MCF 10A (cell line): ENCODE measurements around the gene PROK2. TPM values are rescaled to one million over a fixed set of nuclear protein-coding genes. Genes with fewer than 3 reads are reported as not detected.

Source experiments
- BruUV-seq: library from RNA; stranded (reverse); fragments of 400-500 nt; replicated peaks from 2 replicates; lab custom pipeline; 2021; lab: Mats Ljungman, UMichigan
- CTCF ChIA-PET: fragments of 300-600 bp; sonication (Branson Sonifier 250); formaldehyde crosslinking; extraction: SDS; loops from one replicate; lab custom pipeline; 2021; ENCODE audit warnings: antibody characterized with exemption, inconsistent platforms; lab: Yijun Ruan, JAX
- POLR2A ChIA-PET: fragments of 300-600, 350-650 bp; sonication (Branson Sonifier 250); formaldehyde crosslinking; extraction: SDS; loops from one replicate; lab custom pipeline; 2020; ENCODE audit warnings: antibody characterized with exemption, inconsistent platforms; lab: Yijun Ruan, JAX
- DNase-seq: peaks from one replicate; pipeline ENCODE4 v3.0.0-alpha.2; 2018; ENCODE audit not compliant: unreplicated experiment
- H3K27ac Mint-ChIP-seq: one replicate; pipeline ENCODE4 v1.8.0; 2022; ENCODE audit warnings: mild to moderate bottlenecking, low read depth, mixed read lengths; ENCODE audit not compliant: unreplicated experiment
- H3K27me3 Mint-ChIP-seq: one replicate; pipeline ENCODE4 v1.8.0; 2022; ENCODE audit warnings: mixed read lengths; ENCODE audit not compliant: insufficient read depth, unreplicated experiment
- H3K36me3 Mint-ChIP-seq: one replicate; pipeline ENCODE4 v1.8.0; 2022; ENCODE audit warnings: mild to moderate bottlenecking, moderate library complexity, mixed read lengths; ENCODE audit not compliant: insufficient read depth, unreplicated experiment
- H3K4me1 Mint-ChIP-seq: one replicate; pipeline ENCODE4 v1.8.0; 2022; ENCODE audit warnings: mixed read lengths; ENCODE audit not compliant: insufficient read depth, unreplicated experiment
- H3K4me3 Mint-ChIP-seq: one replicate; pipeline ENCODE4 v1.8.0; 2022; ENCODE audit warnings: mild to moderate bottlenecking, moderate library complexity, mixed read lengths; ENCODE audit not compliant: unreplicated experiment
- H3K9me3 Mint-ChIP-seq: one replicate; pipeline ENCODE4 v1.8.0; 2022; ENCODE audit warnings: mixed read lengths; ENCODE audit not compliant: unreplicated experiment
- CTCF ChIP-seq: fragments of 200-600 bp; IDR thresholded peaks from one replicate; pipeline ENCODE4 v1.8.0; 2022; ENCODE audit warnings: antibody characterized with exemption, mild to moderate bottlenecking; ENCODE audit not compliant: unreplicated experiment
- intact Hi-C: fragments of 100-400 bp; cut with micrococcal nuclease; formaldehyde crosslinking; loops from 2 replicates; pipeline ENCODE4 v1.14.1; 2022
- total RNA-seq: library from RNA; stranded (reverse); gene quantifications from 2 replicates; pipeline ENCODE4 v1.2.3, GENCODE V29; 2022

Gene PROK2
- total RNA-seq, 1 experiment from 2014 or later = not detected

- Mint-ChIP-seq H3K9me3 (no peaks in the 10 kb centered on the region), H3K4me3 (no peak overlapping the region), H3K27me3 (peaks cover 69% of the 10 kb centered on the region), H3K4me1 (no peaks in the 10 kb centered on the region), H3K36me3 (no peaks in the 10 kb centered on the region), H3K27ac (no peak overlapping the region)
- TF ChIP-seq CTCF = no peak
- ChIA-PET CTCF (no interaction called here), POLR2A (no interaction called here)
- no peak for DNase-seq
- no TSS peak for BruUV-seq
- intact Hi-C loops = no loop called here
Measured at GRCh38 chr3:71800023-71800422, 15.1 kb upstream of the PROK2 start.

GRCh38 chr3:71797455-71797854 is 12.5 kb upstream of the PROK2 start:
- no peak for TF ChIP-seq CTCF
- CTCF ChIA-PET = interaction anchor here (0.6 kb wide), 1 partner anchor 701 kb away, joined by 3 read pairs; no protein-coding TSS in a partner anchor
- no peaks in the 10 kb centered on the region for H3K4me1 Mint-ChIP-seq
- POLR2A ChIA-PET = no interaction called here
- peaks cover 75% of the 10 kb centered on the region for H3K27me3 Mint-ChIP-seq
- no TSS peak for BruUV-seq
- H3K36me3 Mint-ChIP-seq = no peaks in the 10 kb centered on the region
- H3K4me3 Mint-ChIP-seq = no peak overlapping the region
- DNase-seq = no peak
- no peaks in the 10 kb centered on the region for H3K9me3 Mint-ChIP-seq
- no peak overlapping the region for H3K27ac Mint-ChIP-seq
- intact Hi-C loops = no loop called here

- ChIA-PET POLR2A (interaction anchor here (0.8 kb wide), 1 partner anchor 19 kb away, joined by 3 read pairs; no protein-coding TSS in a partner anchor), CTCF (no interaction called here)
- H3K4me1 Mint-ChIP-seq = no peaks in the 10 kb centered on the region
- H3K27me3 Mint-ChIP-seq = peaks cover 63% of the 10 kb centered on the region
- no TSS peak for BruUV-seq
- no peak overlapping the region for H3K27ac Mint-ChIP-seq
- intact Hi-C loops = no loop called here
- no peaks in the 10 kb centered on the region for H3K9me3 Mint-ChIP-seq
- H3K36me3 Mint-ChIP-seq = no peaks in the 10 kb centered on the region
- DNase-seq = no peak
- H3K4me3 Mint-ChIP-seq = no peak overlapping the region
- TF ChIP-seq CTCF = no peak
Measured at GRCh38 chr3:71796290-71796689, 11.3 kb upstream of the PROK2 start.

- Mint-ChIP-seq H3K4me3 (no peak overlapping the region), H3K4me1 (no peaks in the 10 kb centered on the region), H3K36me3 (no peaks in the 10 kb centered on the region), H3K9me3 (no peaks in the 10 kb centered on the region), H3K27ac (no peak overlapping the region), H3K27me3 (peaks cover 44% of the 10 kb centered on the region)
- POLR2A ChIA-PET = interaction anchor here (1.2 kb wide), 1 partner anchor 17 kb away, joined by 3 read pairs; no protein-coding TSS in a partner anchor
- CTCF ChIA-PET = interaction anchor here (0.6 to 1.0 kb wide), 2 partner anchors 63 to 80 kb away, joined by 3 read pairs; no protein-coding TSS in a partner anchor
- BruUV-seq = no TSS peak
- intact Hi-C loops = no loop called here
- TF ChIP-seq CTCF = no peak
- DNase-seq = no peak
Measured at GRCh38 chr3:71791634-71792033, 6.7 kb upstream of the PROK2 start.
